Prostate gland (tissue), 2 donors: ENCODE data around the gene ZNF316. TPM values are rescaled to one million over a fixed set of nuclear protein-coding genes. Genes with fewer than 3 reads are reported as not detected.

ENCODE experiments used
- DNase-seq: peaks from one replicate; pipeline ENCODE4 v3.0.0-alpha.2; 2019; ENCODE audit warnings: low spot score
- H3K27ac ChIP-seq, 2 donors: fragments of 200-600 bp; sonication (generic); 2 replicates each; pipeline ENCODE4 v1.5.1; 2017 to 2019
- H3K27me3 ChIP-seq: fragments of 200-600 bp; sonication (generic); replicated peaks from 2 replicates; pipeline ENCODE4 v1.5.1; 2019; ENCODE audit not compliant: insufficient read depth
- H3K36me3 ChIP-seq, 2 donors: fragments of 200-600 bp; sonication (generic); 1 replicate in 1 of 2; 2 replicates in 1 of 2; pipeline versions ENCODE4 v1.5.1 to v1.8.1; 2017 to 2019
- H3K4me1 ChIP-seq: fragments of 200-600 bp; sonication (generic); replicated peaks from 2 replicates; pipeline ENCODE4 v1.5.1; 2019
- H3K4me3 ChIP-seq, 2 donors: fragments of 200-600 bp; sonication (generic); 2 replicates each; pipeline ENCODE4 v1.5.1; 2017 to 2019
- H3K9me3 ChIP-seq: fragments of 200-600 bp; sonication (generic); 2 replicates; pipeline ENCODE4 v1.5.1; 2017
- CTCF ChIP-seq, 4 experiments: fragments of 200-600 bp in 2 of 4; fragments of 450-650 bp in 2 of 4; sonication (generic) in 2 of 4; IDR thresholded peaks; 1 replicate in 3 of 4; 2 replicates in 1 of 4; pipeline ENCODE4 v1.5.1; 2016 to 2019; ENCODE audit warnings: antibody characterized with exemption in 4 of 4, mild to moderate bottlenecking in 2 of 4, moderate library complexity in 2 of 4
- POLR2A ChIP-seq: fragments of 450-650 bp; IDR thresholded peaks from one replicate; pipeline ENCODE4 v1.6.1; 2016; ENCODE audit warnings: antibody characterized with exemption, mild to moderate bottlenecking
- POLR2AphosphoS5 ChIP-seq: sonication (generic); formaldehyde crosslinking; IDR thresholded peaks from one replicate; pipeline ENCODE4 v1.6.1; 2017; ENCODE audit warnings: antibody characterized with exemption
- WGBS: methylation state at CpG from one replicate; pipeline ENCODE4 v1.1.5; 2018; 5-methylcytosine and 5-hydroxymethylcytosine counted together
- intact Hi-C: fragments of 100-400 bp; cut with DNase I; formaldehyde crosslinking; loops from one replicate; pipeline ENCODE4 v1.14.2; 2022
- total RNA-seq, 2 donors: library from RNA; depleted of rRNA; stranded (reverse); fragments of >200 nt; gene quantifications; one replicate each; pipeline ENCODE4 v1.1.0, GENCODE V29; 2016

Gene ZNF316
- total RNA-seq, 2 donors from 2014 or later: 39.2 to 53.8 TPM

- no peaks in the 10 kb centered on the region for H3K36me3 ChIP-seq
- no peaks in the 10 kb centered on the region for H3K4me1 ChIP-seq
- no peak for TF ChIP-seq CTCF (IDR thresholded peaks at IDR 0.05)
- TF ChIP-seq POLR2AphosphoS5: no peak
- no peak for TF ChIP-seq POLR2A
- WGBS: 11% methylated on average over 33 of the region's 63 CpGs
- peak overlapping the region; percentile 57 to 63 for H3K4me3 ChIP-seq
- no peaks in the 10 kb centered on the region for H3K9me3 ChIP-seq
- no peak for DNase-seq
- intact Hi-C loops: no loop called here
- no peak overlapping the region for H3K27ac ChIP-seq
- no peaks in the 10 kb centered on the region for H3K27me3 ChIP-seq
Measured at GRCh38 chr7:6615723-6616555, 21.2 kb upstream of the ZNF316 start.

GRCh38 chr7:6616854-6617643 is 20.1 kb upstream of the ZNF316 start:
- no peaks in the 10 kb centered on the region for H3K27me3 ChIP-seq
- H3K36me3 ChIP-seq: peaks cover 0 to 10% of the 10 kb centered on the region in 2 donors
- TF ChIP-seq POLR2A (no peak), POLR2AphosphoS5 (no peak), CTCF (IDR thresholded peaks at IDR 0.05) (no peak)
- H3K27ac ChIP-seq: no peak overlapping the region
- DNase-seq: no peak
- WGBS: 86% methylated on average over 20 of the region's 20 CpGs
- no peak overlapping the region for H3K4me3 ChIP-seq
- no peaks in the 10 kb centered on the region for H3K9me3 ChIP-seq
- no peaks in the 10 kb centered on the region for H3K4me1 ChIP-seq
- intact Hi-C loops: no loop called here

- WGBS: 81% methylated on average over 4 of the region's 4 CpGs
- H3K4me1 ChIP-seq: no peaks in the 10 kb centered on the region
- H3K9me3 ChIP-seq: no peaks in the 10 kb centered on the region
- H3K4me3 ChIP-seq: no peak overlapping the region
- TF ChIP-seq POLR2A (no peak), POLR2AphosphoS5 (no peak), CTCF (IDR thresholded peaks at IDR 0.05) (no peak)
- H3K27ac ChIP-seq: no peak overlapping the region
- intact Hi-C loops: no loop called here
- peaks cover 0 to 18% of the 10 kb centered on the region in 2 donors for H3K36me3 ChIP-seq
- no peaks in the 10 kb centered on the region for H3K27me3 ChIP-seq
- DNase-seq: no peak
Measured at GRCh38 chr7:6618621-6619020, 18.5 kb upstream of the ZNF316 start.

- Histone ChIP-seq H3K9me3 (no peaks in the 10 kb centered on the region), H3K4me1 (no peaks in the 10 kb centered on the region), H3K27me3 (no peaks in the 10 kb centered on the region), H3K27ac (no peak overlapping the region), H3K36me3 (peaks cover 0 to 18% of the 10 kb centered on the region in 2 donors), H3K4me3 (no peak overlapping the region)
- DNase-seq: no peak
- intact Hi-C loops: no loop called here
- no peak for TF ChIP-seq CTCF (IDR thresholded peaks at IDR 0.05)
- TF ChIP-seq POLR2AphosphoS5: no peak
- TF ChIP-seq POLR2A: no peak
- 71% methylated on average over 3 of the region's 3 CpGs for WGBS
Measured at GRCh38 chr7:6619961-6620360, 17.2 kb upstream of the ZNF316 start.
